NCI-H146 treated with DMSO at 0.1 percent for 48 hours (cell line): ENCODE data around the gene CYP51A1.
"Not testable (repeated sequence)": the region's sequence is repeated elsewhere in the genome, so short reads cannot be mapped to it uniquely, and the experiment has no call there.

Experiments used
- DNase-seq: peaks from one replicate; lab custom pipeline; 2025; ENCODE audit not compliant: unreplicated experiment; lab: John Stamatoyannopoulos, UW

CYP51A1 gene

DNA sequence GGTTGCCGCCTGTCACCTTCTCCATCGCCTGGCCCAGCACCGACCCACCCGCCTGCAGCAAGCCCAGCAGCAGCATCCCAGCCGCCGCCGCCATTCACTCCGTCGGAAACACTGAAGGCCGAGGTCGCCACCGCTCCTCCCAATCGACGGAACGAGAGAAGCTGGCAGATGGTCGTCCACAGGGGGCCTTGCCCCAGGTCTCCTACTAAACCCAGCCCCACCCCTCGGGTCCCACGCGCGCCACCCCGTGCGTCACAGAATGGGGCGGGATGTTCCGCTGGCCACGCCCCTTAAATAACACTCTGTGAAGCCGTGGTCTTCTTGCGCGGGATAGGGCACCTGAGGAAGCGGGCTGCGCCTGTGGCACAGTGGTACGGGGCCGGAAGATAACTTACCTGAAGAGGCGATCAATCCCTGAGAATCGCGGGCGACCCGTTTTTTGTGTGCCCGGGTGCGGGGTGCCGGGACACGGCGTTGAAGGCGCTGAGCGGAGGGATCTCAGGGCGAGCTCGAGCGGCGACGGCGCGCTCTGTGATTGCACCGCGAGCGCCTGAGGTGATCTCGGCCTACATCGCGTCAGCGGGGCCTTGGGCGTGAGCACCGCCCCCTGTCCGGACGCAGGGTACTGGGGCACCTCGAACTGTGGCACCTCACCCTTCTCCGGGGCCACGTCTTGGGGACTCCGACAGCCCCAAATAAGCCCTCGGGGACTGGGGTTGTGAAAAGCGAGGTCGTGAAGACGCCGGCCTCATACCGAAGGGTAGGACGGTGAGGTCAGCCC is at the start of gene CYP51A1:
Gene CYP51A1, minus strand, starts transcription at position 207 of the 781 bp plus-strand sequence. Its CDS starts 113 bp downstream, at position 94.
- DNase-seq: peak; percentile 87

DNA sequence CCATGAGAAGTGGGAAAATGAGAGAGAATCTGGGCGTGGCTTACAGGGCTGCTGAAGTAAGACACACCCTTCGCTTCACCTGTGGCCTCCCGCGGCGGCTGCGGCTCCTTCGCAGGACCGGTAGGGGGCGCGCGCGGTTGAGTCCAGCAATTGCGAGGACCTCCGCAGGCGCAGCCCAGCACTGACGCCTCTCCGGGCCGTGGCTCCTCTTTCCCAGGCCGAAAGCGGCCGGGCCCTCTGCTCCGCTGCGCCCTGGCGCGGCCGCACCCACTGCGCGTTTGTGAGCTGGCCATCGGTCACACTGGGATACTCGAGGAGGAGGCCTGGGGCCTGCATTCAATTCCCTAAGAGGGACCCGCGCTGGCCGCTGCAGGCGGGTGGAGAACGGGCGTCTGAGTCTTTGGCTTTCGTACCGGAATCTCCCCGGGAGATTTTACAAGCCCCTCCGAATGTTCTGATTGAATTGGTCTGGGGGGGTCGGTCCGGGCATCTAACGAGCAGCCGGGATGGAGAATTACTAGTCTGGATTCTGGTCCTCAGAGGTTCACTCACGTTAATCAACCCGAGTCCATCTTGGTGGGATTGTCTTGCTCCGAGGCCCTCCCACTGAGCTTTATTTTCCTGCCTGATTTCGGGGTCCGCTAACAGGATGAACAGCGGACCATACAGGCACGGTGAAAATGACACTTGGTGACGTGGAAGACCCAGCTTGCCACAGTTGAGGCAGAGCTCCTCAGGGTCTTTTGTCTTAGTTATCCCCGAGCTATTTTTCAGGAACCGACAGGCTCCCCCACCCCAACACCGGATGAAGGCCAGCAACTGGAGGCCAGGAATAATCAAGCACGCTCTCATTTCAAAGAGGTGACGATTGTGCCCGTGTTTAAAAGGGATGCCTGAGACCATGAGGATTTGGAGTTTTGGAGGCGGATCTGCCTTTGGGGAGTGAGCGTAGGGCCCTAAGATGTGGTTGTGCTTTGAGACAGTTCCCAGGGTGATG is 44.9 kb upstream of the CYP51A1 start, which contains the start of gene LRRD1:
Gene LRRD1, minus strand, starts transcription at position 215 of the 997 bp plus-strand sequence. CDS start 13,940 bp downstream, outside the sequence.
- peak; percentile 93 for DNase-seq

DNA sequence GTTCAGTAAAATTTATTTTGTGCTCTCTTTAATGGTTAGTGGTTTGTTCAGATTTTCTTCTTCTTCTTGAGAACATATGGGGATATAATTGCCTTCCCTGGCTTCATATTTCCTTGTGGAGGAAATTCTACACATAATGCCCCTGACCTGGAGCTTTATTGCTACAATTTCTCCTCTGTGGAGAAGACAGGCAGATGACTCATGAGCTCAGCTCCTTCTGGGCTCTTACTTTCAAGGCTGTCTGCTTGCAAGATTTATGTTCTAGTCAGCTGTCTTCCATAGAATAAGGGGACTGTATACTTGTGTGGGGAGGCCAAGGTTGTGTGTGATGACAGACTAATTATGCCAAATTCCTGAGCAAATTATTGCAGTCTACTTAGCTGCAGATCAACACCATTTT is 43.1 kb upstream of the CYP51A1 start:
- no peak for DNase-seq

DNA sequence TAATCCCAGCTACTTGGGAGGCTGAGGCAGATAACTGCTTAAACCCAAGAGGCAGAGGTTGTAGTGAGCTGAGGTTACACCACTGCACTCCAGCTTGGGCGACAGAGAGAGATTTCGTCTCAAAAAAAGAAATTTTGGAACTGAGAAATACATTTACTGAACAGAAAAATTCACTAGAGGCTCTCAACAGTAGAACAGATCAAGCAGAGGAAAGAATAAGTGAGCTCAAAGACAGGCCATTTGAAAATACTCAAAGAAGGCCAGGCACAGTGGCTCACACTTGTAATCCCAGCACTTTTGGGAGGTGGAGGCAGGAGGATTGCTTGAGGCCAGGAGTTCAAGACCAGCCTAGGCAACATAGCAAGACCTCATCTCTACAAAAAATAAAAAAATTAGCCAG is 35.3 kb upstream of the CYP51A1 start:
- not testable (repeated sequence) for DNase-seq

DNA sequence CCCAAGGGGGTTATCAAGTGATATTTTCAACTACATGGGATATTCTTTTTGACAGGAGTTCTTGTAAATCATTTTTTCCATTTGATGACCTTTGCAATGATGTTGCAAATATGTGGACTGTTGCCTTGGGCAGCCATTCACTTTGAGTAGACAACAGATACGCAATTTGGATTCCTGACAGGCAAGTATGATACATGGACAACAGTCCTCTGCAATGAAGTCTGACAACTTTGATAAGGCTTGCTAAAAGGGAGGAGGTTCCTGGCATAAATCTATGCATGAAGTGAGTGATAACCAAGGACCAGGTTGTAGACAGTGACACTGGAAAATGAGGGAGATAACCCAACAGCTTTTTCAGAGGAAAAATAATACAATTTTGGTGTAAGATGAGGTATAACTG is 27.0 kb upstream of the CYP51A1 start:
- no peak for DNase-seq

DNA sequence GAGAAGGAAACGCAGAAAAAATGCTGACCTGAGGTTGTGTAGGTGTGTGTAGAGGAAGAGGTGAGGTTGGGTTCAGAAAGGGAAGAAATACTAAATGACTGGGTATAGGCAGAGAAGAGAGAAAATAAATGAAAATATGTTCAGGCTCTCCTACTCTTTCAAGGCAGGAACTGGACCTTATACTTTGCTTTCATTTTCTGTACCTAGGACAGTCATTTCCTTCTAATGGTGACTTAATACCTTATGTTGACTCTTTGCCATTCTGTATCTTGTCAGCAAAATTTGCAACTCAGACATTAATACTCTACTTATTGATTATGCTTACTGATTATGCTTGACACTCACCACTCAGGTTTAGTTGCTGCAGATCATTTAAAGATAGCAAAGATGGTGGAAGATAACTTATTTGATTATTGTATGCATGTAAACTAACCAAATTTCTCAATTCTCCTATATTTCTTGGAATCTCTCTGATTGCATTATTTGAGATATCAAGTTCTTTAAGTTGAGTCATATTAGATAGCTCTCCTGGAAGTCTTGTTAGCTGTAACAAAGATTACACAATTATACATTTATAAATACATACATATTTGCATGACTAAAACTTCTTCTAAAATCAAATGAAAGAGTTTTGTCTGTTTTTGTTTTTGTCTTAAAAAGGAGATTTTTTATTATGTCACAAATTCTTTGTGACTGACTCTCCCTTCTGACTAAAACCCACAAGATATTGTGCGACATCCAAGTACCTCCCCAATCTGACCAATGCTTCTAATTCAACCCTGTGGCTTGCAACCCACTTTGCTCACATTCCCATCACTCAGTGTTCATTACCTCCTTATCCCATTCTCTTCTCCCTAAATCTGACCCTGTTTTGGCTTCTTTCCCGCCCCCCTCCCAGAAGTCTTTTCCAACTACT is 24.6 kb upstream of the CYP51A1 start:
- no peak for DNase-seq

DNA sequence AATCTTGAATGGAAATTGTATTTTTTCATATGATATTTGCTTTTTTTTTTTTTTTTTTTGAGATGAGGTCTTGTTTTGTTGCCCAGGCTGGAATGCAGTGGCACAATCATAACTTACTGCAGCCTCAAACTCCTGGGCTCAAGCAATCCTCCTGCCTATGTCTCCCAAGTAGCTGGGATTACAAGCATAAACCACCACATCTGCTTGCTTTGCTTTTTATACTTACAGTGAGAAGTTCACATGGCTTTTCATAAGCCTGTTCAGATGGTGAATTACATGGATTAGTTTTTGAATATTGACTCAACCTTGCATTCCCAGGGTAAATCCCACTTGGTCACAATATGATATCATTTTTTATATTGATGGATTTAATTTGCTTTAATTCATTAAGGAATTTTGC is 22.7 kb upstream of the CYP51A1 start:
- no peak for DNase-seq

DNA sequence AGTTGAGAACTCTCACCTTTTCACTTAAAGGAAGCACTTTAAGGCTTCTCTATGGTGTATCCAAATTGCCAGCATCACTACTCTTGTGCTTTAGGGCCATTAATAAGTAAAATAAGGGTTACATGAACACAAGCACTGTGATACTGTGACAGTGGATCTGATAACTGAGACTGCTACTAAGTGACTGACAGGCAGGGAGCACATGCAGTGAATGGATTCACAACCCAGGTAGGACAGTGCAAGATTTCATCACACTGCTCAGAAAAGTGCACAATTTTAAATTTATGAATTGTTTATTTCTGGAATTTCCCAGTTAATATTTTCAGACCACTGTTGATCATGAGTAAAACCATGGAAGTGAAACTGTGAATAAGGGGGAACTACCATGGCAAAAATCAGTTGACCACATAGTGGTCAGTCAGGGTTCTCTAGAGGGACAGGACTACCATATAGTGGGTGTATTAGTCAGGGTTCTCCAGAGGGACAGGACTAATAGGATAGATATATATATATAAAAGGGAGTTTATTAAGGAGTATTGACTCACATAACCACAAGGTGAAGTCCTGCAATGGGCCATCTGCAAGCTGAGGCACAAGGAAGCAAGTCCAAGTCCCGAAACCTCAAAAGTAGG is 20.9 kb upstream of the CYP51A1 start:
- DNase-seq: no peak

DNA sequence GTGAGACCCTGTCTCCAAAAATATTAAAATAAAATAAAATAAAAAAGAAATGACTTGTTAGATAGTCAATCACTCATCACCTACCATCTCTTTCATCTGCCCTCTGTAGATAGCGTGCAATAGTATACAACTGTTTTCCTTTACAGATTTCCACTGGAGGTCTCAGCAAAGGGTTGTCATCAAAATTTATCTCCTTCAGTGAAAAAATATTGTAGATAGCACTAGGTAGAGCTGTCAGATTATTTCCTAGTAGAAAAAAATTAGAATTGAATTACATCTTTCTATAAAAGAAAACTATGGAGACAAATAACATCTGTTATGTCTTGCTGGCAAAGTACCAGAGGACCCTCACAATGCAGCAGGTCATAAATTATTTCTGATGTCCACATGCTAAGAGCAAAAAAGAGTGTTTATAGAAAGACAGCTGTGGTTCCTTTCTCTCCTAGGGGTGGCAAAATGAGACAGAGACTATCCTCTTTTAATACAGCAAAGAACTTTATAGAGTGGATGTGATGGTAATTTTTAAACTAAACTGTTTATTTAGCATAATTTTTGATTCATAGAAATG is 16.3 kb upstream of the CYP51A1 start:
- no peak for DNase-seq

DNA sequence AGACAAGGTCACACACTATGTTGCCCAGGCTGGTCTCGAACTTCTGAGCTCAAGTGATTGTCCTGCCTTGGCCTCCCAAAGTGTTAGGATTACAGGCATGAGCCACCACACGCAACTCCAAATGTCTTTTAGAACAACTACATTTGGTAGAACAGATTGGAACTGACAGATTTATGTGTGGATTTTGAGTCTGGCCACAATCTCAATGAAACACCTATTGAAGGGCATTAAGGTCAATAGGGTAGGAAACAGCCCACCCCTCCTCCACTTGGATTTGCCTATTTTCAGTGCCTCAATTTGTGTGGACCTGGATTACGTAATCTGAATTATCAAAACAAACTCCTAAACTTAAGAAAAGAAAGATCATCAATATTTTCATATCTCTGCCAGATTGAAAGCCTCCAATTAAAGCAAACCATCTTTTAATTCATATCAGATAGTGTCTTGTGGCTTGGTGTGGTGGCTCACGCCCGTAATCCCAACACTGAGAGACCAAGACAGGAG is 15.5 kb upstream of the CYP51A1 start:
- DNase-seq: no peak

DNA sequence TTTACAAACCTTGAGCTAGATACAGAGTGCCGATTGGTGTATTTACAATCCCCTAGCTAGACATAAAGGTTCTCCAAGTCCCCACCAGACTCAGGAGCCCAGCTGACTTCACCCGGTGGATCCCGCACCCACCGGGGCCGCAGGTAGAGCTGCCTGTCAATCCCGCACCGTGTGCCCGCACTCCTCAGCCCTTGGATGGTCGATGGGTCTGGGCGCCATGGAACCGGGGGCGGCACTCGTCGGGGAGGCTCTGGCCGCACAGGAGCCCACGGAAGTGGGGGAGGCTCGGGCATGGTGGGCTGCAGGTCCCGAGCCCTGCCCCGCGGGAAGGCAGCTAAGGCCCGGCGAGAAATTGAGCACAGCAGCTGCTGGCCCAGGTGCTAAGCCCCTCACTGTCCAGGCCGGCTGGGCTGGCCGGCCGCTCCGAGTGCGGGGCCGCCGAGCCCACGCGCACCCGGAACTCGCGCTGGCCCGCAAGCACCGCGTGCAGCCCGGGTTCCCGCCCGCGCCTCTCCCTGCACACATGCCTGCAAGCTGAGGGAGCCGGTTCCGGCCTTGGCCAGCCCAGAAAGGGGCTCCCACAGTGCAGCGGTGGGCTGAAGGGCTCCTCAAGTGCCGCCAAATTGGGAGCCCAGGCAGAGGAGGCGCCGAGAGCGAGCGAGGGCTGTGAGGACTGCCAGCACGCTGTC is 9.1 kb upstream of the CYP51A1 start:
- DNase-seq: not testable (repeated sequence)

DNA sequence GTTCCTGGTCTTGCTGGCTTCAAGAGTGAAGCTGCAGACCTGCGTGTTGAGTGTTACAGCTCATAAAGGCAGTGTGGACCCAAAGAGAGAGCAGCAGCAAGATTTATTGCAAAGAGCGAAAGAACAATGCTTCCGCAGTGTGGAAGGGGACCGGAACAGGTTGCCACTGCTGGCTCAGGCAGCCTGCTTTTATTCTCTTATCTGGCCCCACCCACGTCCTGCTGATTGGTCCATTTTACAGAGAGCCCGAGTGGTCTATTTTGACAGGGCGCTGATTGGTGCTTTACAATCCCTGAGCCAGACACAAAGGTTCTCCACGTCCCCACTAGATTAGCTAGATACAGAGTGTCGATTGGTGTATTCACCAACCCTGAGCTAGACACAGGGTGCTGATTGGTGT is 8.5 kb upstream of the CYP51A1 start:
- not testable (repeated sequence) for DNase-seq

DNA sequence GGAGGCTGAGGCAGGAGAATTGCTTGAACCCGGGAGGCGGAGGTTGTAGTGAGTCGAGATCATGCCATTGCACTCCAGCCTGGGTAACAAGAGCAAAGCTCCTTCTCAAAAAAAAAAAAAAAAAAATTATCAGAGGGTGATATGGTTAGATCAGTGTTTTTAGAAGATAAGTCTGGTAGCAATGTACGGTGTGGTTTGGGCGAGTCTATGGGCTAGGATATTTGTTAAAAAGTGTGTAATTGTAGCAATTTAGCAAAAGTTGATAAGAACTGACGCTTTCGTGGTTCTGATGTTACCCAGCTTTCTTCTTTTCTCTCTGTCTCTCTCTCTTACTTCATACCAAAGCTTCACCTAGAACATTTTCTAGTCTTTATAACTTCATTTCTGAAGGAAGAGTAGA is 6.9 kb upstream of the CYP51A1 start:
- DNase-seq: no peak

DNA sequence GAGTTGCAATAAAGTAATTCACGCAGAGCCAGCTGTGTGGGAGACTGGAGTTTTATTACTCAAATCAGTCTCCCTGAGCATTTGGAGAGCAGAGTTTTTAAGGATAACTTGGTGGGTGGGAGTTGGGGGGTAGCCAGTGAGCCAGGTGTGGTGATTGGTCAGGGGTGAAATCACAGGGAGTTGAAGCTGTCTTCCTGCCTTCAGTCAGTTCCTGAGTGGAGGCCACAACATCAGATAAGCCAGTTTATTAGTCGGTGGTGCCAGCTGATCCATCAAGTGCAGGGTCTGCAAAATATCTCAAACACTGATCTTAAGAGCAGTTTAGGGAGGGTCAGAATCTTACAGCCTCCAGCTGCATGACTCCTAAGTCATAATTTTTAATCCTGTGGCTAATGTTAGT is 3.3 kb upstream of the CYP51A1 start:
- no peak for DNase-seq

DNA sequence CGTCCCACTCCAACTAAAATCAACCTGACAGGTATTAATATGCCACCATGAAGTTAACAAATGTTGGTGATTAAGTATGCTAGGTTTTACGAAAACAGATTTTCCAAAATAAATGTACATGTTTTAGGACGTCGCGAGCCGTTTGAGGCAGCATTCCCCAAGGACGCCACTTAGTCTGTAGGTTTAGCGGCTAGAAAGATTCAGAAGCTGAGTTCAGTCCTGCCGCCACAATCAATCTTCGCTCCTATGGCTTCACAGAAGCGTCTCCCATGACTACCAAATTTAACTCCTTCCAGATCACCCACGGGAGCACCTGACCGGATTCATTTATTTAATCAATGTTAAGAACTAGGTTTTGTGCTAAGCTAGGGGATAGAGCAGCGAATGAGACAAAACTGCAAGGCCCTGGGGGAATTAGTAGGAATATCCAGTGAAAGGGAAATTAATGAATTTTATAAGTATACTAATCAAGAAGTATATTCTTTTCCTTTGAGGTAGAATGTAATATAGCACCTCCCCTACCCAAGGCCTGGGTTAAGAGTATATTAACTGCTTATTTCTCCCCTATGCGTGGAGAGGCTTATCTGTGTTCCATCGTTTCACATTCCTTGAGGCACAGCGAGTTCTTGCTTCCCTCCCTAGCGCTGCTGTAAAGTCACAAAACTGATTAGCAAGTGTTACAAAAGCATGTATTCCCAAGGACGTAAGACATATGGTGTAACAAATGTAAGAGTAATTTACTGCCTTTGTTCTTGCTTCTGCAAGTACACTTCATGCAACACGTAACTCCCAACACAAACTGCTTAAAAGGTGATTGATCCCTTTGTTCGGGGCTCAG is 994 bp upstream of the CYP51A1 start:
- DNase-seq: peak; percentile 48

DNA sequence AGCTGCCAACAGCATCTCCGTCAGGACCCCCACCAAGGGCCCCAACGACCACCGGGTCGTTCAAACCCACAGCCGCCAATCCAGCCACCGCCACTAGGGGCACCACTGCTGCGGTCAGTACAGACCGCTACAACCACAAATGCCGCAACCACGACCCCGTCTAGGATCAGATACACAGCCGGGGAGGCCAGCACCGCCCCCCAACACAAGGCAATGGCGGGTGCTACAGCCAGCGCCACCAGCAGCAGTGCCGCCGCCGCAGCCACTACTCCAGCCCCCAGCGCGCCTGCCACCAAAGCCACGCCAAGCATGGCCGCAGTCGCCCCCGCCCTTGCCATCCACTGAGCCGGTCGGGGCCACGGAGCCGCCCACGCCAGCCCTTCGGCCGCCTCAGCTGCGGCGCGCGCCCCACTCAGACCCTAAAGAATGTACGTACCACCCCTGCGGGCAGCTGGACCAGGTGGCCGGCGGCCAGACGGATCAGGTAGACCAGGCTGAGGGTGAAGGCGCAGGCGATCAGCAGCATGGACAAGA is 473 bp downstream of the CYP51A1 start:
- peak; percentile 59 for DNase-seq

DNA sequence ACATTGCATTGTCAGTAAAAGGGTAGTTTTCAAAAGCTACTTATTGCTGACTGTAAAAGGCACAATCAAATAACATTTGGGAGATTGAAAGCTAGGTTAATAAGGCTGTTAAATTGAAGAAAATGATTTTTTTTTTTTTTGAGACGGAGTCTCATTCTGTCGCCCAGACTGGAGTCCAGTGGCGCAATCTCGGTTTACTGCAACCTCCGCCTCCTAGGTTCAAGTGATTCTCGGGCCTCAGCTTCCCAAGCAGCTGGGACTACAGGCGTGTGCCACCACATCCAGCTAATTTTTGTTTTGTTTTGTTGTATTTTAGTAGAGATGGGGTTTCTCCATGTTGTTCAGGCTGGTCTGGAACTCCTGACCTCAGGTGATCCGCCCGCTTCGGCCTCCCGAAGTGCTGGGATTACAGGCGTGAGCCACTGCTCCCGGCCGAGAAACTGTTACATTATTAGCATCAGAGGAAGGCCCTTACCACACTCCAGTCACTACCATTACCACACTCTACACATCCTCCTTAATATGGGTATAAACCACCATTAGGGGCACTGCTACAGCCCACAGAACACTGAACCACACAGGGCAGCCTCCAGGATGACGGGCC is 1.0 kb downstream of the CYP51A1 start:
- peak; percentile 55 for DNase-seq
